ENCODE measurements around the gene CRABP2.

CRABP2 gene

GRCh38 chr1:156670791-156671190, 34.6 kb downstream of the CRABP2 start:
- H3K9me3 ChIP-seq (ENCODE audit: insufficient read depth, low read length) = no peaks in the 10 kb centered on the region
- H3K36me3 ChIP-seq (ENCODE audit: low read length) = no peaks in the 10 kb centered on the region
- no peaks in the 10 kb centered on the region for H4K20me1 ChIP-seq (ENCODE audit: low read depth, low read length)
- H3K4me2 ChIP-seq (ENCODE audit: low read depth, low read length, poor library complexity, severe bottlenecking) = no peak overlapping the region
- no peaks in the 10 kb centered on the region for H3K79me2 ChIP-seq (ENCODE audit: insufficient read depth, low read length)
- no peaks in the 10 kb centered on the region for H3F3A ChIP-seq (ENCODE audit: insufficient read depth)
- no peaks in the 10 kb centered on the region for H3K9me2 ChIP-seq (replicated peaks; ENCODE audit: insufficient read depth, low read length)
- H3K27ac ChIP-seq (ENCODE audit: low read depth, low read length) = no peak overlapping the region
- H2AFZ ChIP-seq (ENCODE audit: low read depth, low read length, severe bottlenecking) = no peak overlapping the region
- no peaks in the 10 kb centered on the region for H3K27me3 ChIP-seq (ENCODE audit: low read length)
- TF ChIP-seq CTCF (IDR thresholded peaks at IDR 0.05; ENCODE audit: insufficient read depth, low read length, poor library complexity, severe bottlenecking) (no peak), EZH2phosphoT487 (conservative IDR thresholded peaks at IDR 0.05; ENCODE audit: low read length) (no peak)
- no peak overlapping the region for H3K4me3 ChIP-seq (ENCODE audit: insufficient read depth, low read length, poor library complexity, severe bottlenecking)
- no peak overlapping the region for H3K9ac ChIP-seq (ENCODE audit: low read length)

- Histone ChIP-seq H3K9me3 (ENCODE audit: insufficient read depth, low read length) (no peaks in the 10 kb centered on the region), H3K27me3 (ENCODE audit: low read length) (no peaks in the 10 kb centered on the region), H4K20me1 (ENCODE audit: low read depth, low read length) (no peaks in the 10 kb centered on the region), H3K9ac (ENCODE audit: low read length) (no peak overlapping the region), H3K79me2 (ENCODE audit: insufficient read depth, low read length) (no peaks in the 10 kb centered on the region), H3K4me2 (ENCODE audit: low read depth, low read length, poor library complexity, severe bottlenecking) (no peak overlapping the region), H3K36me3 (ENCODE audit: low read length) (no peaks in the 10 kb centered on the region), H3K4me3 (ENCODE audit: insufficient read depth, low read length, poor library complexity, severe bottlenecking) (no peak overlapping the region), H3F3A (ENCODE audit: insufficient read depth) (no peaks in the 10 kb centered on the region), H3K9me2 (replicated peaks; ENCODE audit: insufficient read depth, low read length) (no peaks in the 10 kb centered on the region), H2AFZ (ENCODE audit: low read depth, low read length, severe bottlenecking) (no peak overlapping the region), H3K27ac (ENCODE audit: low read depth, low read length) (no peak overlapping the region)
- TF ChIP-seq CTCF (IDR thresholded peaks at IDR 0.05; ENCODE audit: insufficient read depth, low read length, poor library complexity, severe bottlenecking) = no peak
These were observed 35.0 kb downstream of the CRABP2 start for GRCh38 chr1:156670359-156670758.

- no peaks in the 10 kb centered on the region for H3K9me2 ChIP-seq (replicated peaks; ENCODE audit: insufficient read depth, low read length)
- no peak overlapping the region for H3K4me2 ChIP-seq (ENCODE audit: low read depth, low read length, poor library complexity, severe bottlenecking)
- no peaks in the 10 kb centered on the region for H3F3A ChIP-seq (ENCODE audit: insufficient read depth)
- no peaks in the 10 kb centered on the region for H3K36me3 ChIP-seq (ENCODE audit: low read length)
- H2AFZ ChIP-seq (ENCODE audit: low read depth, low read length, severe bottlenecking) = no peak overlapping the region
- no peaks in the 10 kb centered on the region for H3K79me2 ChIP-seq (ENCODE audit: insufficient read depth, low read length)
- no peak overlapping the region for H3K4me3 ChIP-seq (ENCODE audit: insufficient read depth, low read length, poor library complexity, severe bottlenecking)
- no peaks in the 10 kb centered on the region for H3K9me3 ChIP-seq (ENCODE audit: insufficient read depth, low read length)
- TF ChIP-seq EZH2phosphoT487 (conservative IDR thresholded peaks at IDR 0.05; ENCODE audit: low read length) (no peak), CTCF (IDR thresholded peaks at IDR 0.05; ENCODE audit: insufficient read depth, low read length, poor library complexity, severe bottlenecking) (no peak)
- no peaks in the 10 kb centered on the region for H3K27me3 ChIP-seq (ENCODE audit: low read length)
- H4K20me1 ChIP-seq (ENCODE audit: low read depth, low read length) = no peaks in the 10 kb centered on the region
- no peak overlapping the region for H3K9ac ChIP-seq (ENCODE audit: low read length)
- no peak overlapping the region for H3K27ac ChIP-seq (ENCODE audit: low read depth, low read length)
These were observed 35.6 kb downstream of the CRABP2 start for GRCh38 chr1:156669794-156670193.

All from SU-DHL-6 (cell line).